Endothelial cell (in vitro differentiated cells): ENCODE data around the gene DAAM1. TPM values are rescaled to one million over a fixed set of nuclear protein-coding genes. Genes with fewer than 3 reads are reported as not detected.

ENCODE experiments used
- DNase-seq: peaks from one replicate; pipeline ENCODE4 v3.0.0; 2021; ENCODE audit warnings: low spot score
- H3K27ac Mint-ChIP-seq: one replicate; pipeline ENCODE4 v1.8.0; 2021; ENCODE audit warnings: mixed read lengths, inconsistent platforms; ENCODE audit not compliant: unreplicated experiment
- H3K27me3 Mint-ChIP-seq: one replicate; pipeline ENCODE4 v1.8.0; 2021; ENCODE audit warnings: mild to moderate bottlenecking, moderate library complexity, mixed read lengths, inconsistent platforms; ENCODE audit not compliant: unreplicated experiment
- H3K36me3 Mint-ChIP-seq: one replicate; pipeline ENCODE4 v1.8.0; 2021; ENCODE audit warnings: mild to moderate bottlenecking, low read depth, mixed read lengths, inconsistent platforms; ENCODE audit not compliant: unreplicated experiment
- H3K4me1 Mint-ChIP-seq: one replicate; pipeline ENCODE4 v1.8.0; 2021; ENCODE audit warnings: mild to moderate bottlenecking, mixed read lengths, inconsistent platforms; ENCODE audit not compliant: unreplicated experiment
- H3K4me3 Mint-ChIP-seq: one replicate; pipeline ENCODE4 v1.8.0; 2021; ENCODE audit warnings: mild to moderate bottlenecking, mixed read lengths, inconsistent platforms; ENCODE audit not compliant: unreplicated experiment
- H3K9me3 Mint-ChIP-seq: one replicate; pipeline ENCODE4 v1.8.0; 2021; ENCODE audit warnings: mixed read lengths, inconsistent platforms; ENCODE audit not compliant: unreplicated experiment
- CTCF ChIP-seq: fragments of 200-600 bp; sonication (generic); IDR thresholded peaks from one replicate; pipeline ENCODE4 v1.5.0; 2021; ENCODE audit warnings: antibody characterized with exemption; ENCODE audit not compliant: unreplicated experiment
- total RNA-seq: library from RNA; stranded (reverse); fragmentation: NEBNext Ultra II Directional; extraction: Animal tissue kit (Norgen Biotek cat#: 25700); gene quantifications from one replicate; pipeline ENCODE4 v1.2.1, GENCODE V29; 2021; ENCODE audit not compliant: unreplicated experiment

Gene DAAM1
- total RNA-seq, 1 donor from 2014 or later: 103 TPM

- Mint-ChIP-seq H3K27ac (peak overlapping the region; percentile 77), H3K4me1 (peaks cover 50% of the 10 kb centered on the region)
These were observed 148.7 kb downstream of the DAAM1 start for GRCh38 chr14:59337141-59337611.

GRCh38 chr14:59338761-59339160, 150.3 kb downstream of the DAAM1 start:
- H3K4me1 Mint-ChIP-seq: peaks cover 38% of the 10 kb centered on the region
- TF ChIP-seq CTCF: no peak

More at GRCh38 chr14:59337141-59337611, 148.7 kb downstream of the DAAM1 start:
- Mint-ChIP-seq H3K4me3 (no peak overlapping the region), H3K9me3 (no peaks in the 10 kb centered on the region), H3K36me3 (peaks cover 23% of the 10 kb centered on the region), H3K27me3 (peaks cover 1% of the 10 kb centered on the region)
- no peak for DNase-seq
- no peak for TF ChIP-seq CTCF

GRCh38 chr14:59339524-59340330, 151.3 kb downstream of the DAAM1 start:
- H3K36me3 Mint-ChIP-seq: peaks cover 22% of the 10 kb centered on the region
- no peak for TF ChIP-seq CTCF
- H3K27ac Mint-ChIP-seq: no peak overlapping the region
- H3K27me3 Mint-ChIP-seq: peaks cover 1% of the 10 kb centered on the region
- H3K4me3 Mint-ChIP-seq: no peak overlapping the region
- H3K4me1 Mint-ChIP-seq: peaks cover 37% of the 10 kb centered on the region
- DNase-seq: no peak
- no peaks in the 10 kb centered on the region for H3K9me3 Mint-ChIP-seq

More at GRCh38 chr14:59338761-59339160, 150.3 kb downstream of the DAAM1 start:
- Mint-ChIP-seq H3K27ac (no peak overlapping the region), H3K4me3 (no peak overlapping the region), H3K9me3 (no peaks in the 10 kb centered on the region), H3K36me3 (peaks cover 22% of the 10 kb centered on the region), H3K27me3 (peaks cover 1% of the 10 kb centered on the region)
- DNase-seq: no peak

- H3K4me1 Mint-ChIP-seq: peaks cover 20% of the 10 kb centered on the region
- no peak overlapping the region for H3K27ac Mint-ChIP-seq
- H3K4me3 Mint-ChIP-seq: no peak overlapping the region
- peaks cover 1% of the 10 kb centered on the region for H3K27me3 Mint-ChIP-seq
- DNase-seq: no peak
- H3K9me3 Mint-ChIP-seq: no peaks in the 10 kb centered on the region
- TF ChIP-seq CTCF: no peak
- H3K36me3 Mint-ChIP-seq: peaks cover 27% of the 10 kb centered on the region
These were observed 153.5 kb downstream of the DAAM1 start for GRCh38 chr14:59341858-59342477.
